GM19324 (cell line): ENCODE data around the gene MAL.
"Not testable (repeated sequence)": the region's sequence is repeated elsewhere in the genome, so short reads cannot be mapped to it uniquely, and the experiment has no call there.

Source experiments
- ATAC-seq: cut with Tn5 transposase; IDR thresholded peaks from one replicate; pipeline ENCODE4 v1.9.1; 2021; ENCODE audit warnings: mild to moderate bottlenecking, moderate library complexity; ENCODE audit not compliant: unreplicated experiment, low FRiP score

Gene MAL

DNA sequence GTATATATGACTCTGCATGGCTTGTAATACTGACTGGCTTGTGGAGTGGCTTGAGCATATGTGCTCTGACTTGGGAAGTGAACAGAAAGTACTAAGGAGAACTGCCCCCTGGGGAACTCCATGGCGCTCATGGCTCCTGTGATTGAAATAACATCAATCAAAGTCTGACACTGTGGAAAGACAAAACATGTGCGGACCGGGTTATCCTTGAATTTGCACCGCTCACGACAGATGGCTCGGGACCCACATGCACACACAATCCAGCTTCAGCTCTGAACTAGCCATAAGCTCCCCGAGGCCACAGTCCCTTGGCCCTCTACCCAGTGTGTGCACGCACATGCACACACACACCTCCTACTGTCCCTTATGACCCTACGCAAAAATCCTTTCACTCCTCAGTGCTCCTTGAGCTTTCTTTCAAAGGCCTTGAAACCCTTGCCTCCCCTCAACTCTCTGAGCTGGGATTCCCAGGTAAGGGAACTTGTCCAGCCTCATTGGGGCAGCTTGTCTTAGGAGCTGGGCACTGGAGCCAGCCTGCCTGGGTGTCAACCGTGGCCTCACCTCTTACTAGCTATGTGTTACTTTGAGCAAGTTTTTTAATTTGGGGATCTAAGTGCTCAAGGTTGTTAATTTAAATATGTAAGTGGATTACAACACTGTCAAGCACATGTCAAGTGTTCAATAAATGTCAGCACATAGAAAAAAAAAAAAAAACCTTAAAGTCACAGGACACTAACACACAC, 52.5 kb downstream of the MAL start:
- ATAC-seq = no peak

DNA sequence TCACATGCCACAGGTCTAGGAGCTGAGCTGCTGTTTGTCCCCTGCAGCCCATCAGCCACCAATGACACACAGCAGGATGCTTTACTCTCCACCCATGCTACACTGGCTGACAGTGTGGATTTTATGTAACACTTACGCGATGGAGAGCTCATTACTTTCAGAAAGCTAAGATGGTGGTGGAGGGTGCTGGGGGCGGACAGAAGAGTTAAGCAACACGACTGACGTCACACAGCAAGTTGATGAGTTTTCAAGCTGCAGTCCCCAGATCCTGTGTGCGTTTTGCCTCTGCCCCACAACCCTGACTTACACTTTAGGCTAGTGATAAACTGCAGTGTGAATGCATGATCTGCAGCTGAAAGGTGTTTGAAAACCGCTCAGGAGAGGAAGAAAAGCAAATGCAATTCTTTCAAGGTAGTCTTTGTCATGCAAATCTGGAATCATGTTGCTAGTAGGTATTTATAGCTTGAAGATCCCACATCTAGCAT, 53.7 kb downstream of the MAL start:
- ATAC-seq = no peak

DNA sequence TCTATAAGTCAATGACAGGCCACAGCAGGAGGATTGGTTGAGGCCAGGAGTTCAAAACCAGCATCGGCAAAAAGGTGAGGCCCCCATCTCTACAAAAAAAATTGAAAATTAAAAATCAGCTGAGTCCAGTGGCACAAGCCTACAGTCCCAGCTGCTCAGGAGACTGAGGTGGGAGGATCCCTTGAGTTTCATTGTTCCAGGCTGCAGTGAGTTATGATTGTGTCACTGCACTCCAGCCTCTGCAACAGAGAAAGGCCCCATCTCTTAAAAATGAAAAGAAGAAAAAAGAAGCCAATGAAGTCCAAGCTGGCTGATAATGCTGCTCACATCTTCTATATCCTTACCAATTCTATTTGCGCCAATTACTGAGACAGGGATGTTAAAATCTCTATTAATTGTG, 57.0 kb downstream of the MAL start:
- no peak for ATAC-seq

DNA sequence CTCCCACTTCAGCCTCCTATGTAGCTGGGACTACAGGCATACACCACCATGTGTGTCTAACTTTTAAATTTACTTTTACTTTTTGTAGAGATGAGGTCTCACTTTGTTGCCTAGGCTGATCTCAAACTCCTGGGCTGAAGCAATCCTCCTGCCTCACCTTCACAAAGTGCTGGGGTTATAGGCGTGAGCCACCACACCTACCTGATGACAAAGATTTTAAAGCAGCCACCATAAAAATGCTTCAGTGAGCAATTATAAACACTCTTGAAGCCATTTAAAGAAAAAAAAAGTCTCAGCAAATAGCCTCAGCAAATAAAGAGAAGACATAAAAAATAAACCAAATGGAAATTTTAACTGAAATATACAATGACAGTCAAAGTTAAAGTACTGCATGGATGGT, 60.5 kb downstream of the MAL start:
- ATAC-seq = no peak

DNA sequence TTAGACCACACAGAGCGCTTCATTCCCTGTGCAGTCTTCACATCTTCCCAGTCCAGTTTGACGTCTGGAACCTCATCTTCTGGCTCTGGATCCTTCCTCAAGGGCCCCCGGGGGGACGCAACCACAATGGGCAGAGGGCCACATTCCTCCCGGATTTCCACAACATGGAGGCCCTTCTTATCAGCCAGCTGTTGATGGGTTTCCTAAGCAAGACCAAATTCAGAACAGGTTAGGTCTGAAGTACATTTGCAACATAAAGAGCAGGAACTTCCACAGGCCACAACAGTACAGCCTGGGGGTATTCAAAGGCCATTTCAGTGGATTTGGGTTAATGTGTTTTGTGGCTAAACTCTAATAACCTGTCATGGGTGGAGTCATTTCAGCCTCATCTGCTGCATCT, 61.9 kb downstream of the MAL start:
- ATAC-seq = no peak

DNA sequence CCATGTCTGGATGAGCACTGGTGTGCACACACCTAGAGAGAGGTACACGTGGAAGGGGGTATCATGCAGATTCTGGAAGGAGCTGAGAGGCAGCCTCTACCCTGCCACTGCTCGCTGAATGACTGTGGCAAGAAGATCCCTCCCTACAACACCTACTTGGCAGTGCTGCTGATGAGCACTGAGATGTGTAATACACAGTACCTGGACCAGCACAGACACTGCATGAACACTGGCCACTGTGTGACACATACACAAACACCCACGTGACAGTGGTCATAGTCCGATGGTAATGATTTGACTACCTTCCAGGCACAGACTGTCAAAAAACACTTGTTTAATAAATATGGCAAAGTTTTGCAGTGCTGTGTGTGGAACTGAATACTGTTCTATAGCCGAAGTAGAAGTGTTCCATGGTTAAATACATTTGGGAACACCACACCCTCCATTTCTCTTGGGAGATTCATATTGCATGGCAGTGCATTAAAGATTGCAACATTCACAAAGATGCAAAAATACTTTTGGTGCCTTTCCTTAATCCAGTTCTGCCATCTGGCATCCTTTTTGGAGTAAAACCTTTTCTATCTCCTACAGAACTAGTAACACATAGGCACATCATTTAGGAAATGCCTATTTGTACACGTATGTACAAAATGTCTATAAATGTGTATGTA, 66.5 kb downstream of the MAL start:
- ATAC-seq = no peak

DNA sequence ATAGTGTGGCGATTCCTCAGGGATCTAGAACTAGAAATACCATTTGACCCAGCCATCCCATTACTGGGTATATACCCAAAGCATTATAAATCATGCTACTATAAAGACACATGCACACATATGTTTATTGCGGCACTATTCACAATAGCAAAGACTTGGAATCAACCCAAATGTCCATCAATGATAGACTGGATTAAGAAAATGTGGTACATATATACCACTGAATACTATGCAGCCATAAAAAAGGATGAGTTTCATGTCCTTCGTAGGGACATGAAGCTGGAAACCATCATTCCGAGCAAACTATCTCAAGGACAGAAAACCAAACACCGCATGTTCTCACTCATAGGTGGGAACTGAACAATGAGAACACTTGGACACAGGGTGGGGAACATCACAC, 72.8 kb downstream of the MAL start:
- not testable (repeated sequence) for ATAC-seq

DNA sequence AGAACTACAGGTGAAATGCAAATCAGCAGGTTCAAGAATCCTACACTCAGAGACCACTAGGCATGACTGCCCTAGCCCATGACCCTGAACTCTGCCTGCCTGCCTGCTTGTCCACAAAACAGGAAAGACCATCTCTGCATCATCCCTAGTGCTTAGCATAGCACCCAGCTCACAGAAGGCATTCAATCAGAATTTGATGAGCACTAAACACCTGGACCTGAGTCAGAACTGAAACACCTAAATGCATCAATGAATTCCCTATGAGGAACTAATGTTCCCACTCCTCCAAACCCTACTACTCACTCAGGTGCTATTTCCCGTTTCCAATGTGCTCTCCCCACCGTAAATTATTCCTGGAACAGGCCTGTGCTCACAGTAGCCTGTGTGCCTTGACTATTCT, 74.4 kb downstream of the MAL start:
- ATAC-seq = no peak
